OCI-LY7 (cell line): ENCODE data around the gene PATE3. TPM values are rescaled to one million over a fixed set of nuclear protein-coding genes. Genes with fewer than 3 reads are reported as not detected.

ENCODE experiments used
- BruUV-seq: library from RNA; stranded (reverse); fragments of 400-500 nt; replicated peaks from 2 replicates; lab custom pipeline; 2021; lab: Mats Ljungman, UMichigan
- CTCF ChIA-PET: fragments of 300-600 bp; sonication (Branson Sonifier 250); formaldehyde crosslinking; loops from one replicate; lab custom pipeline; 2022; ENCODE audit warnings: antibody characterized with exemption; ENCODE audit not compliant: unreplicated experiment; lab: Charles Lee
- POLR2A ChIA-PET: fragments of 300-600 bp; sonication (Branson Sonifier 250); formaldehyde crosslinking; loops from one replicate; lab custom pipeline; 2022; ENCODE audit warnings: antibody characterized with exemption; lab: Charles Lee
- DNase-seq: peaks from one replicate; pipeline ENCODE4 v3.0.0-alpha.2; 2015; ENCODE audit warnings: low spot score
- H2AFZ ChIP-seq: fragments of 200-600 bp; sonication (generic), shearing (Covaris generic); 2 replicates; pipeline ENCODE4 v1.6.1; 2014; ENCODE audit warnings: mild to moderate bottlenecking, antibody characterized with exemption, low read length, moderate library complexity
- H3K27ac ChIP-seq: fragments of 200-600 bp; sonication (generic); 2 replicates; pipeline ENCODE4 v1.5.1; 2014; ENCODE audit warnings: mixed run types, low read depth, mild to moderate bottlenecking, moderate library complexity, low read length, inconsistent platforms; ENCODE audit not compliant: poor library complexity, severe bottlenecking
- H3K36me3 ChIP-seq: fragments of 200-600 bp; sonication (generic); 2 replicates; pipeline ENCODE4 v1.6.1; 2014; ENCODE audit warnings: mild to moderate bottlenecking, antibody characterized with exemption, low read length, moderate library complexity, mixed read lengths; ENCODE audit not compliant: insufficient read depth
- H3K4me1 ChIP-seq: fragments of 200-600 bp; sonication (generic); 2 replicates; pipeline ENCODE4 v1.5.1; 2014; ENCODE audit warnings: mild to moderate bottlenecking, low read length; ENCODE audit not compliant: insufficient read depth, poor library complexity, severe bottlenecking
- H3K4me2 ChIP-seq: fragments of 200-600 bp; sonication (generic); 2 replicates; pipeline ENCODE4 v1.6.1; 2014; ENCODE audit warnings: mild to moderate bottlenecking, low read length
- H3K4me3 ChIP-seq: fragments of 200-600 bp; sonication (generic); 2 replicates; pipeline ENCODE4 v1.5.1; 2014; ENCODE audit warnings: mild to moderate bottlenecking, low read depth, low read length; ENCODE audit not compliant: poor library complexity, severe bottlenecking
- H3K79me2 ChIP-seq: fragments of 200-600 bp; sonication (generic); 2 replicates; pipeline ENCODE4 v1.6.1; 2016; ENCODE audit warnings: low read depth, mild to moderate bottlenecking, low read length, moderate library complexity, mixed read lengths; ENCODE audit not compliant: insufficient read depth
- H3K9me2 ChIP-seq: fragments of 200-600 bp; sonication (generic); 2 replicates; pipeline ENCODE4 v1.6.1; 2016; ENCODE audit warnings: mild to moderate bottlenecking, low read length, mixed read lengths; ENCODE audit not compliant: insufficient read depth
- H3K9me3 ChIP-seq: fragments of 200-600 bp; sonication (generic); 2 replicates; pipeline ENCODE4 v1.6.1; 2014; ENCODE audit warnings: mild to moderate bottlenecking, mixed run types, low read length, mixed read lengths
- H4K20me1 ChIP-seq: fragments of 200-600 bp; sonication (generic); 2 replicates; pipeline ENCODE4 v1.6.1; 2014; ENCODE audit warnings: mild to moderate bottlenecking, antibody characterized with exemption, low read length, moderate library complexity, mixed read lengths; ENCODE audit not compliant: insufficient read depth
- CTCF ChIP-seq: fragments of 200-600 bp; sonication (generic); conservative IDR thresholded peaks from 2 replicates; pipeline ENCODE4 v1.5.1; 2014; ENCODE audit warnings: mild to moderate bottlenecking, antibody characterized with exemption, low read length, moderate library complexity, mixed read lengths
- EZH2phosphoT487 ChIP-seq: fragments of 200-600 bp; sonication (generic); IDR thresholded peaks from 2 replicates; pipeline ENCODE4 v1.6.1; 2018; ENCODE audit warnings: low read depth, borderline replicate concordance, mild to moderate bottlenecking, mixed run types, antibody characterized with exemption, low read length, moderate library complexity, mixed read lengths
- intact Hi-C: fragments of 100-400 bp; cut with micrococcal nuclease; formaldehyde crosslinking; loops from one replicate; pipeline ENCODE4 v1.10.0; 2022; ENCODE audit not compliant: unreplicated experiment
- total RNA-seq, 2 experiments: library from RNA; depleted of rRNA in 1 of 2; stranded (reverse); fragments of >200 nt in 1 of 2; shearing (Covaris generic) in 1 of 2; gene quantifications; 2 replicates each; pipeline ENCODE4 v1.2.3, GENCODE V29; 2014 to 2022

Gene PATE3
- total RNA-seq, 2 experiments from 2014 or later, result not detected

DNA sequence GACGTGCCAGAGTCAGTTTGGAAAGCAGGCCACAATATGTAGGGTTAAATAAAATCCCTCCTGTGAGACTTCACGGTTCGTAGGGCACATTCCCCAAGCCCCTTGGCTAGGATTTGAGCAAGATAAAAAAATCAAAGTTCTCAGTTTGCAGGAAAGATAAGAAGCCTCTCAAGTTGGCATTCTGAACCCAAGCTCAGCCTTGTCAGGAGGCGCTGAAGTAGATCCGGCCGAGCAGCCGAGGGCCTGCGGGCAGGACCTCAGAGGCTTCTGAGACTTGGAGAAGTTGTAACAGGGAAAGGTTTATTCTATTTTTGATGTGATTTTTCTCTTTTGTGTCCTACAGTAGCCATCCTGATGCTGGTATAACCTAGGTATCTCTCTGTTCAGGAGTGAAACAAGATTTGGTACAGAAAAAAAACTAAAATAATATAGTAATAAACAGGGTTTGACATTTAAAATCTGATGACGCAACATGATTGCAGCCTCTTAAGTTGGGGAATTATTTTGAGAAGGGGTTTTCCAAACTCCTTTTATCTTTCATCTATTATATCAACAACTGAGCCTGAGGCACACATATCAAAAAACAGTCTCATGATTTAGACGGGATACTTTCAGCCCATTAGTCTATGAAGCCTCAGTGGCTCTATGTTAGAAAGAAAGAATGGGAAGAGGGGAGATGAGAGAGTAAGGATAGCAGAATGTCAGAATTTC lies 19.4 kb upstream of the PATE3 start:
- ChIA-PET POLR2A (no interaction called here), CTCF (no interaction called here)

DNA sequence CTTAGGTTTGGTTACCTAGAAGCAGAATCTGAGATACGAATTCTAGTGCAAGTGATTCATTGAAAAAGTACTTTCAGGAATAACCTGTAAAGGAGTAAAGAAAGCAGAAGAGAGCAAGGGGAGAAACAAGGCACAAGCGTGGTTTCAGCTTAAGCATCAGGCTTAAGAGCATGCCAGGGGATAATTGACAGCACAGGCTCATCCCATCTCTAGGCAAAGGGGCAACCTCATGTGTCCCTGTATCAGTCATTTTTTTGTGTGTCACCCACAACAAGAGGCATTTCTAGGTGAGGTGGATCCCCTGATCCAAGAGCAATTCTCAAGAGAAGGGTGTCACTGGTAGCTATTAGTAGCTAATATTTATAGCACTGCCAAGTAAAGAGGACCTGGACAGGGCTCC lies 17.3 kb upstream of the PATE3 start:
- intact Hi-C loops, result no loop called here
- no peak overlapping the region for H3K27ac ChIP-seq
- no peaks in the 10 kb centered on the region for H3K79me2 ChIP-seq
- CTCF ChIA-PET, result no interaction called here
- POLR2A ChIA-PET, result interaction anchor here (0.6 kb wide), 1 partner anchor 619 kb away, joined by 3 read pairs; no protein-coding TSS in a partner anchor
- no peaks in the 10 kb centered on the region for H3K36me3 ChIP-seq
- no peaks in the 10 kb centered on the region for H3K9me3 ChIP-seq
- no peaks in the 10 kb centered on the region for H4K20me1 ChIP-seq
- no peak for TF ChIP-seq EZH2phosphoT487
- no peak for TF ChIP-seq CTCF
- BruUV-seq, result no TSS peak
- no peak overlapping the region for H3K4me3 ChIP-seq
- DNase-seq, result no peak
- no peaks in the 10 kb centered on the region for H3K9me2 ChIP-seq
- no peak overlapping the region for H2AFZ ChIP-seq
- H3K4me1 ChIP-seq, result no peaks in the 10 kb centered on the region
- no peak overlapping the region for H3K4me2 ChIP-seq

More for the DNA sequence above, 19.4 kb upstream of the PATE3 start:
- Histone ChIP-seq H3K4me2 (no peak overlapping the region), H3K9me2 (no peaks in the 10 kb centered on the region), H3K4me1 (no peaks in the 10 kb centered on the region), H4K20me1 (no peaks in the 10 kb centered on the region), H3K79me2 (no peaks in the 10 kb centered on the region), H3K4me3 (no peak overlapping the region), H3K27ac (no peak overlapping the region), H2AFZ (no peak overlapping the region), H3K9me3 (no peaks in the 10 kb centered on the region), H3K36me3 (no peaks in the 10 kb centered on the region)
- intact Hi-C loops, result no loop called here
- no peak for DNase-seq
- no TSS peak for BruUV-seq
- TF ChIP-seq EZH2phosphoT487, result no peak
- TF ChIP-seq CTCF, result no peak

DNA sequence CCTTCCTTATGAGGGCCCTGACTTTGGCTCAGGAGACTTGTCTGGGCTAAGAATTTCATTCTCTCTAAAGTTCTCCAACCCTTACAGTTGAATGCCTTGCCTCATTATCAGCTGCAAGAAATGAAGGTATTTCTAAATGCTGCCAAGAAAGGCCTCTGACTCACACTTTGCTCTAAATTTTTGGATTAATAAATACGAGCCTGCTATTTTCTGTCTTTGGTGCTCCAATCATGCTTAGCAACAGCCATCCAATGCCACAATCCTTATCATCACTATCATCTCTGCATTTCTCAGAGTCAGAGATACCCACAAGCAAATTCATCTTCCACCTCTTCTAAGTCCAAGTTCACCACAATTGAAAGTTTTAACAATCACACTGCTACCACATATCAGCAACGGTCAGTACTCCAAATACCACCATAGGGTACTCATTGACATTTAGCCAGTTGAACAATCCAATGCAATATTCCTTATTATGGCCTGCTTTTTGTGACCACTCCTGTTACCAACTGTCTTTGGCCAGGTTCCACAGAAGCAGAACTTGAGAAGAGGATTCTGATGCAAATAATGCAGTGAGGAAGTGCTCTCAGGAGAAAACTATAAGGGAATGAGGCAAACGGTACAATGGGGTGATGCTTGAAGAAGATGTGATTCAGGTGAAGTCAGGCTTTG lies 15.0 kb upstream of the PATE3 start:
- CTCF ChIA-PET, result no interaction called here
- Histone ChIP-seq H4K20me1 (no peaks in the 10 kb centered on the region), H3K79me2 (no peaks in the 10 kb centered on the region), H3K36me3 (no peaks in the 10 kb centered on the region), H2AFZ (no peak overlapping the region), H3K9me3 (no peaks in the 10 kb centered on the region), H3K9me2 (no peaks in the 10 kb centered on the region), H3K4me1 (no peaks in the 10 kb centered on the region), H3K4me3 (no peak overlapping the region), H3K4me2 (no peak overlapping the region), H3K27ac (no peak overlapping the region)
- intact Hi-C loops, result no loop called here
- POLR2A ChIA-PET, result no interaction called here
- no peak for TF ChIP-seq EZH2phosphoT487
- TF ChIP-seq CTCF, result no peak
- DNase-seq, result no peak
- BruUV-seq, result no TSS peak
